Calu3 (cell line): ENCODE data around the gene MAP3K21. TPM values are rescaled to one million over a fixed set of nuclear protein-coding genes. Genes with fewer than 3 reads are reported as not detected.

Experiments
- BruUV-seq: library from RNA; stranded (reverse); fragments of 400-500 nt; replicated peaks from 2 replicates; lab custom pipeline; 2021; lab: Mats Ljungman, UMichigan
- CTCF ChIA-PET: fragments of 300-600 bp; sonication (Branson Sonifier 250); formaldehyde crosslinking; loops from one replicate; lab custom pipeline; 2022; ENCODE audit warnings: antibody characterized with exemption; lab: Charles Lee
- DNase-seq: peaks from one replicate; pipeline ENCODE4 v3.0.0; 2022
- H3K27ac Mint-ChIP-seq: one replicate; pipeline ENCODE4 v1.8.0; 2022; ENCODE audit warnings: mixed read lengths; ENCODE audit not compliant: unreplicated experiment
- H3K27me3 Mint-ChIP-seq: one replicate; pipeline ENCODE4 v1.8.0; 2022; ENCODE audit warnings: mixed read lengths; ENCODE audit not compliant: unreplicated experiment
- H3K36me3 Mint-ChIP-seq: one replicate; pipeline ENCODE4 v1.8.0; 2022; ENCODE audit warnings: mild to moderate bottlenecking, moderate library complexity, mixed read lengths; ENCODE audit not compliant: insufficient read depth, unreplicated experiment
- H3K4me1 Mint-ChIP-seq: one replicate; pipeline ENCODE4 v1.8.0; 2022; ENCODE audit warnings: mild to moderate bottlenecking, low read depth, mixed read lengths; ENCODE audit not compliant: unreplicated experiment
- H3K4me3 Mint-ChIP-seq: one replicate; pipeline ENCODE4 v1.8.0; 2022; ENCODE audit warnings: mild to moderate bottlenecking, low read depth, moderate library complexity, mixed read lengths; ENCODE audit not compliant: unreplicated experiment
- H3K9me3 Mint-ChIP-seq: one replicate; pipeline ENCODE4 v1.8.0; 2022; ENCODE audit warnings: low read depth, mixed read lengths; ENCODE audit not compliant: unreplicated experiment
- intact Hi-C: fragments of 100-400 bp; cut with micrococcal nuclease; formaldehyde crosslinking; loops from one replicate; pipeline ENCODE4 v1.10.0; 2022; ENCODE audit not compliant: unreplicated experiment
- total RNA-seq: library from RNA; stranded (reverse); gene quantifications from 2 replicates; pipeline ENCODE4 v1.2.3, GENCODE V29; 2022
- TF ChIP-seq, protein P1 (sequence below): fragments of 200-600 bp; IDR thresholded peaks from one replicate; pipeline ENCODE4 v1.8.0; 2022; ENCODE audit warnings: antibody characterized with exemption; ENCODE audit not compliant: unreplicated experiment

MAP3K21 gene
- total RNA-seq, 1 experiment from 2014 or later = 33.6 TPM

DNA sequence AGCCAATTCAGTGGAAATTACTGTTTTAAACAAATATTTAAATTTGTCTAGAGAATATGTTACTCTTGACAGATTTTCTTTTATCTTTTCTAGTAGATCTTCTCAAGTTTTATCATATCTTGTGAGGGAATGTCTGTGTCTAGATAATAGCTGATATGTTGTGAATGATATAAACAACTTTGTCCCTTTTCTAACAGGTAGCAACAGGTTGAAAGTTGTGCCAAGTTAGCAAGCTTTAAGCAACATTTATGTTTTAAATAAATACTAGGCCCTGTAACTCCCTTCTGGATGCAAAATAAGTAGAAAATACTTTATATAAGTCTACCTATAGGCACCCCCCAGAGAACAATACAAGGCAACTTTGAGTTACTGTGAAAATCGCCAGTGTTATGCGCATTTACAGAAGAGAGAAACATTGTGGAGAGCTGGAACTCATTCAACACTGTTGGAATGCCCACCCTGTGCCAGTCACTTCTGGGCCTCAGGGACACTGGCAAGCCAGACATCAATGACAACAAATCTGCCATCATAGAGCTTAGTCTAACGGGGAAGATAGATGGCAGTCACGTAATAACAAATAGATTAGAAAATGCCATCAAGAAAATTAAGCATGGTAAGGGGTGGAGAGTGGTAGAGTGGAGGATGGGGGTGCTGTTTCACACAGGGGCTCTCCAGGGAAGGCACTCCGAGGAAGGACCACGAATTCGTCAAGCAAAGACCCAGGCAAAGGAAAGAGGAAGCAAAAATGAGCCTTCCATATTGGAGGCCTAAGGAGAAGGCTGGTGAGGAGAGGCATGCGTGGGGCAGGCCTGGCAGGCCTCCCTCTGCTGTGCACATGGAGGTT, 4.4 kb downstream of the MAP3K21 start:
- peaks cover 26% of the 10 kb centered on the region for H3K4me1 Mint-ChIP-seq
- H3K36me3 Mint-ChIP-seq = peaks cover 32% of the 10 kb centered on the region
- no peaks in the 10 kb centered on the region for H3K27me3 Mint-ChIP-seq
- no peak overlapping the region for H3K4me3 Mint-ChIP-seq
- H3K27ac Mint-ChIP-seq = no peak overlapping the region
- H3K9me3 Mint-ChIP-seq = no peaks in the 10 kb centered on the region
- CTCF ChIA-PET = interaction anchor here (1.1 to 1.2 kb wide), 3 partner anchors 9 to 573 kb away, joined by 3 to 7 read pairs (median 5); partner anchors contain the start of gene SLC35F3
- no TSS peak for BruUV-seq
- TF ChIP-seq, protein P1, sequence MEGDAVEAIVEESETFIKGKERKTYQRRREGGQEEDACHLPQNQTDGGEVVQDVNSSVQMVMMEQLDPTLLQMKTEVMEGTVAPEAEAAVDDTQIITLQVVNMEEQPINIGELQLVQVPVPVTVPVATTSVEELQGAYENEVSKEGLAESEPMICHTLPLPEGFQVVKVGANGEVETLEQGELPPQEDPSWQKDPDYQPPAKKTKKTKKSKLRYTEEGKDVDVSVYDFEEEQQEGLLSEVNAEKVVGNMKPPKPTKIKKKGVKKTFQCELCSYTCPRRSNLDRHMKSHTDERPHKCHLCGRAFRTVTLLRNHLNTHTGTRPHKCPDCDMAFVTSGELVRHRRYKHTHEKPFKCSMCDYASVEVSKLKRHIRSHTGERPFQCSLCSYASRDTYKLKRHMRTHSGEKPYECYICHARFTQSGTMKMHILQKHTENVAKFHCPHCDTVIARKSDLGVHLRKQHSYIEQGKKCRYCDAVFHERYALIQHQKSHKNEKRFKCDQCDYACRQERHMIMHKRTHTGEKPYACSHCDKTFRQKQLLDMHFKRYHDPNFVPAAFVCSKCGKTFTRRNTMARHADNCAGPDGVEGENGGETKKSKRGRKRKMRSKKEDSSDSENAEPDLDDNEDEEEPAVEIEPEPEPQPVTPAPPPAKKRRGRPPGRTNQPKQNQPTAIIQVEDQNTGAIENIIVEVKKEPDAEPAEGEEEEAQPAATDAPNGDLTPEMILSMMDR = no peak
- no peak for DNase-seq
- intact Hi-C loops = loop anchor here (1.0 to 2.0 kb wide), 2 partner anchors 9 to 35 kb away; no protein-coding TSS in a partner anchor

GRCh38 chr1:233333086-233333485, 5.6 kb downstream of the MAP3K21 start:
- TF ChIP-seq, protein P1 = no peak
- Mint-ChIP-seq H3K4me3 (no peak overlapping the region), H3K4me1 (peaks cover 36% of the 10 kb centered on the region), H3K9me3 (no peaks in the 10 kb centered on the region), H3K36me3 (peaks cover 25% of the 10 kb centered on the region), H3K27ac (no peak overlapping the region), H3K27me3 (no peaks in the 10 kb centered on the region)
- intact Hi-C loops = no loop called here
- no peak for DNase-seq
- no TSS peak for BruUV-seq
- CTCF ChIA-PET = interaction anchor here (0.6 to 1.7 kb wide), 2 partner anchors 9 to 19 kb away, joined by 3 to 4 read pairs; no protein-coding TSS in a partner anchor

DNA sequence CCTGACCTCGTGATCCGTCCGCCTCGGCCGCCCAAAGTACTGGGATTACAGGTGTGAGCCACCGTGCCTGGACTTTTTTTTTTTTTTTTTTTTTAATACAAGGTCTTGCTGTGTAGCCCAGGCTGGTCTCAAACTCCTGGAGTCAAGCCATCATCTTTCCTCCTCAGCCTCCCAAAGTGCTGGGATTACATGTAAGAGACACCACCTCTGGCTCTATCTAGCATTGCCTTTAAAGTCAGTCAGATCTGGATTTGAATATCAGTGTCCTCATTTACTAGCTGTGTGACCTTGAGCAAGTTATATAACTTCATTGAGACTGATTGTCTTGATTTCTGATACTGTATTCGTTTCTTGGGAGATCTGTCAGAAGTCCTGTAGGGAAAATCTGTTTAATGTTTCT, 6.6 kb downstream of the MAP3K21 start:
- intact Hi-C loops = no loop called here
- CTCF ChIA-PET = interaction anchor here (1.7 kb wide), 1 partner anchor 8 kb away, joined by 4 read pairs; no protein-coding TSS in a partner anchor
- DNase-seq = no peak
- H3K4me1 Mint-ChIP-seq = peaks cover 46% of the 10 kb centered on the region
- no peaks in the 10 kb centered on the region for H3K9me3 Mint-ChIP-seq
- no peak overlapping the region for H3K27ac Mint-ChIP-seq
- no peak overlapping the region for H3K4me3 Mint-ChIP-seq
- TF ChIP-seq, protein P1 = no peak
- peaks cover 15% of the 10 kb centered on the region for H3K36me3 Mint-ChIP-seq
- no TSS peak for BruUV-seq
- no peaks in the 10 kb centered on the region for H3K27me3 Mint-ChIP-seq

DNA sequence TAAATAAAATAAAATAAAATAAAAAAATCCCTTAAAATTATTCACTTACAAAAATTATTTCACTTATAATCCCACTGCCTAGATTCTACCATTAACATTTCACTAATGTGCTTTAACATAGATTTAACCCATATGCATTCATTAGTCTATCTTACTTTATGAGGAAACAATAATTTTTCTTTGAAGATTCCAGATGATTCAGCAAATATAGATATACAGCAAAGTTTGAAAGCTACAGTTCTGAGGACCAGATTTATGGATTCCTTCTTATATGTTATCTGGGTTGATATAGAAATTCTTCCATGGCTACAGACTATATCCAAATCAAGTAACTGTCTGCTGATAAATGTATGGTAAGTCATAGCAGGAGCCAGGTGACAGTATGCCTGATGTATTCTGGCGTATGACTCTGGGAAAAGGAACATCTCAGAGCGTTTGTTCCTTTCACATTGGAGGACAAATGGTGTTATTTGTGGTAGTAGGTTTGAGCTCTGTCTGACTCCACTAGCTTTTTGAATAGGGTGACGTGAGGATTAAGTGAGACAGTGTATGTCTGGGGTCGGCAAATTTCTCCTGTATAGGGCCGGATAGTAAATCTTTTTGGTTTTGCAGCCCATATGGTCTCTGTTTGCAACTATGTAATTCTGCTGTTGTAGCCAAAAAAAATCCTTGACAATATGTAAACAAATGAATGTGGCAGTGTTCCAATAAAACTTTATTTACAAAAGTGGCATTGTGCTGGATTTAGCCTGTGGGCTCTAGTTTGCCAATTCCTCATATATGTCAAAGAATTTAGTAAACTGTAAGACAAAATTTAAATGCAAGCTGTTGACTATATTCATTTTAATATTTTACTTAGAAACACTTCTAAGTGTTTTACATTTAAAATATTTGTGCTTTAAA, 9.3 kb downstream of the MAP3K21 start:
- TF ChIP-seq, protein P1 = no peak
- Mint-ChIP-seq H3K27ac (no peak overlapping the region), H3K9me3 (no peaks in the 10 kb centered on the region), H3K27me3 (no peaks in the 10 kb centered on the region), H3K4me3 (no peak overlapping the region), H3K4me1 (peaks cover 69% of the 10 kb centered on the region), H3K36me3 (no peaks in the 10 kb centered on the region)
- intact Hi-C loops = no loop called here
- CTCF ChIA-PET = no interaction called here
- no peak for DNase-seq
- no TSS peak for BruUV-seq
